GM18507 (cell line): ENCODE results near the gene HSD17B13.
"Not testable (repeated sequence)": the region's sequence is repeated elsewhere in the genome, so short reads cannot be mapped to it uniquely, and the experiment has no call there.

ENCODE experiments used
- DNase-seq: peaks from one replicate; pipeline ENCODE4 v3.0.0; 2011; ENCODE audit warnings: low read depth; ENCODE audit not compliant: insufficient read length; ENCODE audit errors: extremely low spot score
- FAIRE-seq: peaks from 2 replicates; lab custom pipeline; 2011; peaks lifted over from hg19 to GRCh38; lab: Jason Lieb, UNC

Gene HSD17B13

DNA sequence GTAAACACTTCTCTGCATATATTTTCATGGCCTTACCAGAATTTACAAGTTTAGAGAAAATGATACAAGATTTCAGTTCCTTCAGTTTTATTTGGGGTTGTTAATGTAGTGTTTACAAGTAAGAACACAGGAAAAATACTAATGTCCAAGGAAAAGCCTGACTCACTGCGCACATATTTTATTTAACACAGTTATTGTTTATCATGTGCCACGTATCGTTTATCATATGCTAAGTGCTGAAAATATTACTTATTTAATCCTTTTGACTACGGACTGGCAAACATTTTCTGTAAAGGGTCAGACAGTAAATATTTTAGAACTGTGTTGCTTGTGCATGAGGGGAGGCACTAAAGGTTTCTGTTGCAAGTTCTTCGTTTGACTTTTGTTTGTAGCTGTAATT lies 794 bp downstream of the HSD17B13 start:
- DNase-seq (no peak), FAIRE-seq (no peak)

DNA sequence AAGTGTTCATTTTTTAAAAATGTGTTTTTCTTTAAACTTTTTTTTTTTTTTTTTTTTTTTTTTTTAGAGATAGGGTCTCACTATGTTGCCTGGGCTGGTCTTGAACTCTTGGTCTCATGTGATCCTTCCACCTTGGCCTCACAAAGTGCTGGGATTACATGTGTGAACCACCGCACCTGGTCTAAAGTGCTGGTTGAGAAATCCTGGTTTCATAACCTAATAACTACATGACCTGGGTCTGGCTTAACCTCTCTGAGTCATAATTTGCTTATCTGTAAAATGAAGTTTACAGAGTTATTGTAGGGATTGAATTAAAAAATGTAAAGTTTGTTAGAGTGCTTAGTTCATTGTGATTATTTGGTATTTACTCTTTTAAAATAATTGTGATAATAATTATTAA lies 5.2 kb downstream of the HSD17B13 start:
- no peak for DNase-seq
- no peak for FAIRE-seq

DNA sequence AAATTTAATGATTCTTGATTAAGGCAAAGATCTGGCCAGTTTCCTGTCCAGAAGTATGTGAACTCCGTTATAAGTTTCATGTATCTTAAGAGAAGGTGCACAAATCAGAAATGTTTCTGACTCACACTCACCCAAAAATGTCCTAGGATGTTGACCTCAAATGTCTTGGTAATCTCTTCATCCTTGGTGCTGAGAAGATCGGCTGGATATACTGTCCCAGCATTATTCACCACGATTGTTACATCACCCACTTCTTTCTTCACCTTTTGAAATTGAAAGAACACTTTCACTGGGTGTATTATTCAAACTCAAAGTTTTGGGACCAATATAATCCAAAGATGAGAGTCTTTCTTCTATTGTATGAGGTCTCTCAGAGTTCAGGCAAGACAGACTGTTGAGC lies 5.7 kb downstream of the HSD17B13 start:
- FAIRE-seq (no peak), DNase-seq (no peak)

DNA sequence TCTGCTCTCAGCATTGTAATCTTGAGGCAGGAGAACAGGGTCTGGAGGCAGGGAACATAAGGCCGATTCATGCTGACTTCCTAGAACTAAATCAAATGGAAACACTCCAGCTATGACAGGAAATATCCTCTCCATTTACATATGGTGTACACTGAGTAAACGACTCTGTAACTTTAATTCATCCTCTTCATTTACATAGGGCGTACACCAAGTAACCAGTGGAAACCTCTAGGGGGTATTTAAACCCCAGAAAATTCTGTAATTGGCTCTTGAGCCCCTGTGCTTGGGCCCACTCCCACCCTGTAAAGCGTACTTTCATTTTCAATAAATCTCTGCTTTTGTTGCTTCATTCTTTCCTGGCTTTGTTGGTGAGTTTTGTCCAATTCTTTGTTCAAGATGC lies 7.7 kb downstream of the HSD17B13 start:
- not testable (repeated sequence) for FAIRE-seq, DNase-seq

DNA sequence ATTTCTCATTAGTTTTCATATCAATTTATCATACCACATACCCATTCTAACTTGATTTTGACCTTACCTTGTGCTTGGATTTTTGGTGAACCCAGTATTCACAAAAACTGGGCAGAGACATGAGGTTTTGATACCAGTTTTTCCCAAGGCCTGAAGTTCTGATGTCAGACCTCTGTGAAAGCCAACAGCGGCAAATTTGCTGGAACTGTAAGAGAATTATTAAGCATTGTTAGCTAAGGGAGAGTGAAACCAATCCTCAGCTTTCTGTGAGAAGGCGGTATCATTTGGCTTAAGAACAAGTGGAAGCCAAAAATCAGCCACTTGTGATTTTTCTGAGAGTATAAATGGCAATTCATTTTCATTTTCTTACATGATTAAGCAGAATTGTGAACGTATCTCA lies 8.9 kb downstream of the HSD17B13 start:
- FAIRE-seq (no peak), DNase-seq (no peak)

DNA sequence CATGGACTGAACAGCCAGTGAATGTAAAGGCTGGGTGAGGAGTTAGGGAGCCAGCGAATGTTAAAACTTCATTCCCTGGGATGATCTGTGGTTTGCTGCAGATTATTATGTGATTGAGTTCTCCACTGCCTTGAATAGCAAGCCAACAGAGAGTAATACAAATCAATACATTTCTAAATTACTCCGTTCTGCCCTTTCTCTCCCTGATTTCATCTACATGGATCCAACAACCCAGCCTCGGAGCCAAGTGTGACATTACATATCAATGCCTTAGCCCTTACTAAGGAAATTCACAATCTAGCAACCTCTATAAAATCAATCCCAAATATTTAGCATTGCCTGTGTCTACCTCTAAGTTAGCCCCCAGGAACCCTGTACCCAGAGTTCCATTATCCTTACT lies 11.0 kb downstream of the HSD17B13 start:
- no peak for DNase-seq
- FAIRE-seq = no peak

DNA sequence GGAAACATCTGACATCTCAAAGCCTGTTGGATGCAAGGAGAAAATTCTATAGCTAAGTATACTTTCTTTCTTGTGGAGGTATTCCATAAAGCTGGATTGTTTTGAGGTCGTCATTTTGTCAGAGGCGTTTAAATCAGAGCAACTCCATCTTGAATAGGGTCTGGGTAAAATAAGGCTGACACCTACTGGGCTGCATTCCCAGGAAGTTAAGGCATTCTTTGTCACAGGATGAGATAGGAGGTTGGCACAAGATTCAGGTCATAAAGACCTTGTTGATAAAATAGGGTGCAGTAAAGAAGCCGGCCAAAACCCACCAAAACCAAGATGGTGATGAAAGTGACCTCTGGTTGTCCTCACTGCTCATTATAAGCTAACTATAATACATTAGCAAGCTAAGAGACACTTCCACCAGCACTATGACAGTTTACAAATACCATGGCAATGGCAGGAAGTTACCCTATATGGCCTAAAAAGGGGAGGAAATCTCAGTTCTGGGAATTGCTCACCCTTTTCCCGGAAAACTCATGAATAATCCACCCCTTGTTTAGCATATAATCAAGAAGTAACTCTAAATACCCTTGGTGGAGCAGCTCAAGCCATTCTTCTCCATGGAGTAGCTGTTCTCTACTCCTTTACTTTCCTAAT lies 11.9 kb downstream of the HSD17B13 start:
- no peak for FAIRE-seq

DNA sequence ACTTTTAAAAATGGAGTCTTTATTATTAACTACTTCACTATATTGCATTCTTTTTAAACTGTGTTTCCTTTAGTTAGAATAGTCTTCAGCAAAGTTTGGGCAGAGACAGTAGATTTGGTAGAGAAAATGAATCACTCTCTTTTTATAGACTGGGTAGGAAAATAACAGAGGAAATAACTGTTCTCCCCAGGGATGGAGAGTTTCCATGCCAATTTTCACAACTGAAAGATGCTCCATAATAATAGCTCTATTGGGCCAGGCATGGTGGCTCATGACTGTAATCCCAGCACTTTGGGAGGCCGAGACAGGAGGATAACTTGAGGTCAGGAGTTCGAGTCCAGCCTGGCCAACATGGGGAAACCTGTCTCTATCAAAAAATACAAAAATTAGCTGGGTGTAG lies 13.1 kb downstream of the HSD17B13 start:
- DNase-seq (no peak), FAIRE-seq (no peak)

More for the DNA sequence above, 11.9 kb downstream of the HSD17B13 start:
- no peak for DNase-seq

DNA sequence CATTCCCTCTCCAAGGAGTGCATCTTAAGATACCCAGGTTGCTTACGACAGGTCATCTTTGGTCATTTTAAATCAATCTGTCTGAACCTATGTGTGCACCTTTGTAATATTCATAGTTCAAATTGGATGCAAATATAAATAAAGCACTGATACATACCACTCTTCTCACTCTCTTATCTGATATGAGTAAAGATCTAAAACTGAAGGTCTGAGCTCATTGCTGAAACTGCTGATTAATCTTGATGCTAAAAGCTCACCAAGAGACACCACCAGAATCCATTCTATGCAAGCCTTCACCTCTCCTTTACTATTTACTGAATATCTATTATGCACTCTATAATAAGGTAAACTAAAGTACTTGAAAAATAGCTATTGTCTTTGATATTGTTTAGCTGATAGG lies 16.6 kb downstream of the HSD17B13 start:
- DNase-seq = no peak
- FAIRE-seq = no peak

DNA sequence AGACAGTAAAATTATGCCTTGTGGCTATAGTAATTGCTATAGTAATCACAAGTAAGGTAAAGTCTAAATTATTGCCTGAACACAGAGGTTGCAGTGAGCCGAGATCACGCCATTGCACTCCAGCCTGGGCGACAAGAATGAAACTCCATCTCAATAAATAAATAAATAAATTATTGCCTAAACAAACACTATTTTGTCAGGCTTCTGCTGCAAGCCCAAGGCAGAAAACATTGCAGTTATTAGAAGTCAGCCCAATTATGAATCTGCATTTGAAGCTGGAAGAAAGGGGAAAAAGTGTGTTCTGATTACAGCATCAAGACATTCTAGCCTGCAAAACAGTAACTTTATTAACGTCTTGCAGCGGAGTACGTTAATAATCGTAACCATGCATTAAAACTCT lies 17.1 kb downstream of the HSD17B13 start:
- no peak for FAIRE-seq
- no peak for DNase-seq

DNA sequence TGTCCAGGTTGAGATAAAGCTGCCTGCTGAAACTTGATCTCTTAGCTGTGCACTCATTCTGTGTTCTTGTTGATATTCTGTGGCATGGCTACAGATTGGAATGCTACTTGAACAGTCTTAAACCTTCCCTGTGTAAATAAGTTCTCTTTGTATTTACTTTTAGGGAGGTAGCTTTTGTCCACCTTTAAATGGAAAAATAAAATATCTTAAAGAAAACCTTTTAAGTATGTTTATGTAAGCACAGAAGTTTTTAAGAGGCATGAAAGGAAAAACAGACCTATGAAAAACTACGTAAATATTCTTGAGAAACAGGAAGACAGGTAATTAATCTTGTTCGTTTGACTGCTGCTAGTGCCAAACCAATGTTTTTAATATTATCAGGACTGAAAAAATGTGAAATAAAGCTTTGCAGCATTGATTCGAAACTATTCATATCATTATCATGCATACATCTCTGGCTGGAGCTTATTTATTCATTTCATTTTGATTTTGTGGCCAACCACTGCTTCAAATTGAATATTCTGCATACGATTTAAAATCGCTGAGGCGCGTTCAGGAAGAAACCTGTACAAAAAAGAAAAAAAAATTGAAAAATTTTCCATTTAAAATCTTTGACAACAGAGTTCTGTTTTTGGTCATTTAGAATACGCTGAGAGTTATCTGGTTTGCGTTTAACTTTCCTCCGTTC lies 17.8 kb downstream of the HSD17B13 start:
- DNase-seq (no peak), FAIRE-seq (no peak)

DNA sequence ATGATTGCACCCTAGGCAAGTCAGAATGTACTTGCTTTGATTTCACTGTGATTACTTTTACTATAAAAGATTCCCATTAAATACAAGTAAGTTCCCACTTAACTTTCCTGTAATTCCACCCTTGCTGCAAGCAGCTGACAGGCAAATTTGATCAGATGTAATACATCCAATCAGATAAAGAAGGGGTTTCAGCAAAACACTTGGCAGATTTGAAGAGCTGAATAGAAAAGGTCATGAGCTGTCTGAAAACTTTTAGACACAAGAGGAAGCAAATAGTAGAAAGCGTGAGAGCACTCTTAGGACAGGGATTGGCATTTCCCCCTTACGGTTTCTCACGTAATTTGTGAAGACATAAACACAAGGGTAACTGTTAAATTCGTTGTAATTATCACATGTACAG lies 22.8 kb downstream of the HSD17B13 start:
- FAIRE-seq (no peak), DNase-seq (no peak)

DNA sequence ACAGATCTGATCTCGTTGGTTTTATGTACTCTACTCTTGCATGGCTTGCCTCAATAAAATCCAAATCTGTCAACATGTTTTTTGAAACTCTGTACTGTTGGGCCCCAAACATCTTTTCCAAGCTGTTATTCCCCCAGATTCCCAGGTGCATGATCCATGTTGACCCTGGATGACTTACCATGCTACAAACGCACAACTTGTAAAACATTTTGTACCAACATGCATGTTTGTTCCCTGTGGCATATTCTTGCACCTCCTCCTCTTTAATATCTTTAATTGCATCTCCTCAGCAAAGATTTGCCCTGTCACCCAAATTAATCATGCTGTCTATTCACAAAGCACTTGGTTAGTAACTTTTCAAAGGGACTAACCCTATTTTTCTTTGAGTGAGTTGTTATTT lies 24.3 kb downstream of the HSD17B13 start:
- FAIRE-seq (no peak), DNase-seq (no peak)

DNA sequence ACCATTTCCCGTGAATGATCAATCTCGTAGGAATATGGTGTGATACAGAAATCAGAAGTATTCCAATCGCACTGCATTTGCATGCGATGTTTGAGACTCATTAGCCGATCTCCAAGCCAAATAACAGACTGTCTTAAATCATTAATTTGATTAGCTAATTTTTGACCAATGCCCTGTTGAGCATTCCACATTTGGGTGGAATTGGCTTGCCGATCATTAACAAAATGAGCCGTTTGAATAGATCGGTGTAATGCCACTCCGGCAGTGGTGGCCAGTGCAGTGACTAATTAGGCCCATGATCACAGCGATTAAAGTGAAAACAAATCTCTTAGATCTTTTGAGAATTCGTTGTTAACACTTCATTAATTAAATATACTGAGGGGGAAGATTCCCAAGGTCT lies 27.8 kb downstream of the HSD17B13 start:
- DNase-seq, FAIRE-seq: not testable (repeated sequence)

DNA sequence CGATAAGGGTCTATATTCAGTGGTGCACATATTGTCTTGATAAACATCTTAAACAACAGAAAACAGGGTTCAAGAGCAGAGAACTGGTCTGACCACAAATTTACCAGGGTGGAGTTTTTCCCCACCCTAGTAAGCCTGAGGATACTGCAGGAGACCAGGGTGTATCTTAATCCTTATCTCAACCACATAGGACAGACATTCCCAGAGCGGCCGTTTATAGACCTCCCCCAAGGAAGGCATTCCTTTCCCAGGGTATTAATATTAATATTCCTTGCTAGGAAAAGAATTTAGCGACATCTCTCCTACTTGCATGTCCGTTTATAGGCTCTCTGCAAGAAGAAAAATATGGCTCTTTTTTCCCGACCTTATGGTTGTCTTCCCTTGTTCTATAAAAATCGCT lies 28.8 kb downstream of the HSD17B13 start:
- FAIRE-seq, DNase-seq: not testable (repeated sequence)

DNA sequence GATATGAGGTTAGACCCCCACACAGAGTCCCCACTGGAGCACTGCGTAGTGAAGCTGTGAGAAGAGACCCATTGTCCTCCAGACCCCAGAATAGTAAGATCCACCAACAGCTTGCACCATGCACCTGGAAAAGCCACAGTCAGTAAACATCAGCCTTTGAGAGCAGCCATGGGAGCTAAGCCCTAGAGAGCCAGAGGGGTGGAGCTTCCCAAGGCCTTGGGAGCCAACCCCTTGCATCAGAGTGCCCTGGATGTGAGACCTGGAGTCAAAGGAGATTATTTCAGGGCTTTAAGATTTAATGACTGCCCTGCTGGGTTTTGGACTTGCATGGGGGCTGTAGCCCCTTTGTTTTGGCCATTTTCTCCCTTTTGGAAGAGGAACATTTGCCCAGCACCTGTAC lies 35.7 kb downstream of the HSD17B13 start:
- DNase-seq = no peak
- no peak for FAIRE-seq

DNA sequence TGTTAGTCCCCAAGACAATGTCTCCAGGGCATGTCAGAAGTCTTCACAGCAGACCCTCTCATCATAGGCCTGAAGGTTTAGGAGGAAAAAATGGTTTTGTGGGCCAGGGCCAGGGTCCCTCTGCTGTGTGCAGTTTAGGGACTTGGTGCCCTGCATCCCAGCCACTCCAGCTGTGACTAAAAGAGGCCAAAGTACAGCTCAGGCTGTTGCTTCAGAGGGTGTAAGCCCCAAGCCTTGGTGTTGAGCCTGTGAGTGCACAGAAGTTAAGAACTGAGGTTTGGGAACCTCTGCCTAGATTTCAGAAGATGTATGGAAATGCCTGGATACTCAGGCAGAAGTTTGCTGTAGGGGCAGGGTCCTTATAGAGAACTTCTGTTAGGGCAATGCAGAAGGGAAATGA lies 38.4 kb downstream of the HSD17B13 start:
- DNase-seq, FAIRE-seq: not testable (repeated sequence)

DNA sequence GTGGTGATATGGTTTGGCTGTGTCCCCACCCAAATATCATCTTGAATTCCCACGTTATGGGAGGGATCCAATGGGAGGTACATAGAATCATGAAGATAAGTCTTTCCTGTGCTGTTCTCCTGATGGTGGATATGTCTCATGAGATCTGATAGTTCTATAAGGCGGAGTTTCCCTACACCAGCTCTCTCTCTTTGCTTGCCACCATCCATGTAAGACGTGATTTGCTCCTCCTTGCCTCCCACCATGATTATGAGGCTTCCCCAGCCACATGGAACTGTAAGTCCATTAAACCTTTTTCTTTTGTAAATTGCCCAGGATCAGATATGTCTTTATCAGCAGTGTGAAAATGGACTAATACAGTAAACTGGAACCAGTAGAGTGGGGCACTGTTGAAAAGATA lies 39.5 kb downstream of the HSD17B13 start:
- DNase-seq (no peak), FAIRE-seq (no peak)

DNA sequence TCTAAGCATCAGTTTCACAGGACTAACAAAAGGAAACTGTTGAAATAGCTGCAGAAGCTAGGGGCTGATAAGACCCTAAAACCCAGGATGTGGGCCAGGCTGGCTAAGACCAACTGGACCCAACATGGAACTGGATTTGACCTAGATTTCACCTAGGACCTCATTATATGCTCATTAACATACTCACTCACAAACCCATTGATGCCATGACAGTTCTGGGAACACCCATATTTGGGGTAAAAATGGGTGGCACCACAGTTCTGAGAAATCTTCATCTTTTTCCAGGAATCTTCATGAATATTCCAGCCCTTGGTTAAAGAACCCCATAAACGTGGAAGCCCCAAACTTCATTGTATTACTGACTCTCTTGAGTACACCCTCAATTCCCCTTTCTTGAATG lies 41.1 kb downstream of the HSD17B13 start:
- DNase-seq = no peak
- FAIRE-seq = no peak

DNA sequence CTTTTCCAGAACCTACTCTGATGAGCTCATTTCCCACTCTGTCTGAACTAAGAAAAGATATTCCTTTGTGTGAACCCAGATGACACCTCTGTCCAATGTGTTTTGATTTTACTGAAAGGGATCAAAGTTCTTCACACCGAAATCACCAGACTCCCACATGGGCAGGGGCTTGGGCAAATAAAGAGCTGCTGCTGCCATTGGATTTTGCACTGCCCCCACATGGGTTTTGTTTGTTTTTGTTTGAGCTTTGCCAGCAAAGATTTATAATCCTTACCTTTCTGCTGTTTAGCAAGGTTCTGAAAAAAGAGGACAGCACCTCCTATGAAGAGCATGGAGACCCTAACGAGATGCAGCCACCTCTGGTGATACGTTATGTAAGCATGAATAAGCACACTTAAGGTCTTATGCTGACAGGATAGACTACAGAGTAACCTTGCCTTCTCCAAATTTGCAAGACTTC lies 44.3 kb downstream of the HSD17B13 start:
- DNase-seq (no peak), FAIRE-seq (no peak)

DNA sequence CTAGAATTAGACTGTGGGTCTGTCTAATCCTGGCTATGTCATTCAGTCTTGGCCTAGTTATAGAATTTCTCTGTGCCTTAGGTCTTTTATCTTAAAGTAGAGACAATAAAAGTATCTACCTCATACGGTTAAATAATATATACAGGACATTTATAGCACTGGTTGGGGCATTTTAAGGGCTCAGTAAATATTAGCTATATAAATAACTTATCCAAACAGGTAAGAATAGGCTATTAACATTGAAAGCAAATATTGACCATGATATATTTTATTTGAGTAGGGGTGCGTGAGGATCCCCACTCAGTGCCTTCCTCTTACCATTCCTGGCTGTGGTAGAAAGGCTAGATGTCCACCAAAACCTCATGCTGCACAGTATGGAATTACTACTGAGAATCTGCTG lies 47.4 kb downstream of the HSD17B13 start:
- no peak for FAIRE-seq

More for the DNA sequence above, 47.4 kb downstream of the HSD17B13 start:
- DNase-seq = no peak
